Endothelial cell of umbilical vein (primary cell): ENCODE measurements around the gene SLC22A3. TPM values are rescaled to one million over a fixed set of nuclear protein-coding genes. Genes with fewer than 3 reads are reported as not detected.

Source experiments
- BruUV-seq: library from RNA; stranded (reverse); fragments of 400-500 nt; replicated peaks from 2 replicates; lab custom pipeline; 2021; lab: Mats Ljungman, UMichigan
- CTCF ChIA-PET: fragments of 300-600, 350-600 bp; sonication (Branson Sonifier 250); formaldehyde crosslinking; loops from one replicate; lab custom pipeline; 2021; ENCODE audit warnings: antibody characterized with exemption, inconsistent platforms; lab: Charles Lee
- POLR2A ChIA-PET: fragments of 300-600, 350-600 bp; sonication (Branson Sonifier 250); formaldehyde crosslinking; loops from one replicate; lab custom pipeline; 2021; ENCODE audit warnings: antibody characterized with exemption, inconsistent platforms; lab: Charles Lee
- DNase-seq: peaks from one replicate; pipeline ENCODE4 v3.0.0-alpha.2; 2011; ENCODE audit warnings: low read depth, low spot score
- FAIRE-seq: peaks from 2 replicates; lab custom pipeline; 2011; peaks lifted over from hg19 to GRCh38; lab: Jason Lieb, UNC
- H2AFZ ChIP-seq: 2 replicates; pipeline ENCODE4 v1.6.0; 2012; ENCODE audit warnings: low read depth, low read length, control low read depth, inconsistent platforms
- H3K27ac ChIP-seq: 2 replicates; pipeline ENCODE4 v1.5.1; 2011; ENCODE audit warnings: low read depth, mild to moderate bottlenecking, control low read depth, low read length, moderate library complexity; ENCODE audit not compliant: insufficient read depth
- H3K27me3 ChIP-seq, 2 experiments: 2 replicates each; pipeline versions ENCODE4 v1.6.0 to v1.6.1; 2011; ENCODE audit warnings: low read length in 2 of 2, mixed read lengths in 1 of 2; ENCODE audit not compliant: control insufficient read depth in 2 of 2, insufficient read depth in 2 of 2
- H3K36me3 ChIP-seq, 2 experiments: 2 replicates in 1 of 2; 3 replicates in 1 of 2; pipeline ENCODE4 v1.5.1; 2011; ENCODE audit warnings: low read length in 2 of 2, mild to moderate bottlenecking in 1 of 2, moderate library complexity in 1 of 2; ENCODE audit not compliant: control insufficient read depth in 2 of 2, insufficient read depth in 2 of 2; ENCODE audit errors: extremely low read depth in 1 of 2
- H3K4me1 ChIP-seq: 3 replicates; pipeline ENCODE4 v1.5.1; 2011; ENCODE audit warnings: mild to moderate bottlenecking, low read length; ENCODE audit not compliant: control insufficient read depth, insufficient read depth; ENCODE audit errors: extremely low read depth
- H3K4me2 ChIP-seq: 2 replicates; pipeline ENCODE4 v1.6.1; 2011; ENCODE audit warnings: low read length, control low read depth, mixed read lengths; ENCODE audit not compliant: insufficient read depth
- H3K4me3 ChIP-seq, 3 experiments: fragments of 200-600 bp in 1 of 3; sonication (generic), shearing (Covaris generic) in 1 of 3; replicated peaks in 1 of 3; 2 replicates each; pipeline ENCODE4 v1.5.1; 2011 to 2016; ENCODE audit warnings: control low read depth in 3 of 3, low read length in 3 of 3, mild to moderate bottlenecking in 2 of 3, inconsistent platforms in 1 of 3, low read depth in 1 of 3, moderate library complexity in 1 of 3; ENCODE audit not compliant: insufficient read depth in 1 of 3
- H3K79me2 ChIP-seq: 2 replicates; pipeline ENCODE4 v1.6.0; 2012; ENCODE audit warnings: low read length, inconsistent platforms; ENCODE audit not compliant: control insufficient read depth, insufficient read depth
- H3K9ac ChIP-seq: replicated peaks from 2 replicates; pipeline ENCODE3; 2011; ENCODE audit warnings: low read length, control low read depth; ENCODE audit not compliant: insufficient read depth; ENCODE audit errors: extremely low read depth
- H3K9me1 ChIP-seq: replicated peaks from 3 replicates; pipeline ENCODE4 v1.6.0; 2011; ENCODE audit warnings: mild to moderate bottlenecking, low read length; ENCODE audit not compliant: control insufficient read depth, insufficient read depth; ENCODE audit errors: extremely low read depth
- H3K9me3 ChIP-seq: replicated peaks from 2 replicates; pipeline ENCODE4 v1.5.1; 2012; ENCODE audit warnings: low read length, inconsistent platforms; ENCODE audit not compliant: control insufficient read depth, insufficient read depth
- H4K20me1 ChIP-seq: replicated peaks from 2 replicates; pipeline ENCODE3; 2011; ENCODE audit warnings: mild to moderate bottlenecking, low read length; ENCODE audit not compliant: control insufficient read depth, insufficient read depth; ENCODE audit errors: extremely low read depth
- CTCF ChIP-seq, 2 donors: IDR thresholded peaks; 1 replicate in 1 of 2; 2 replicates in 1 of 2; pipeline ENCODE4 v1.5.1; 2011; ENCODE audit warnings: low read length in 2 of 2, mild to moderate bottlenecking in 2 of 2, moderate library complexity in 2 of 2, control low read depth in 1 of 2, inconsistent platforms in 1 of 2, low read depth in 1 of 2; ENCODE audit not compliant: insufficient read depth in 1 of 2; ENCODE audit errors: extremely low read depth in 1 of 2
- EZH2 ChIP-seq: IDR thresholded peaks from 2 replicates; pipeline ENCODE4 v1.6.1; 2012; ENCODE audit warnings: borderline replicate concordance, low read depth, mild to moderate bottlenecking, moderate library complexity, low read length, inconsistent platforms; ENCODE audit not compliant: severe bottlenecking
- FOS ChIP-seq: IDR thresholded peaks from 2 replicates; pipeline ENCODE4 v1.6.1; 2011; ENCODE audit warnings: mild to moderate bottlenecking, low read length, moderate library complexity, borderline replicate concordance; ENCODE audit not compliant: insufficient read depth
- GATA2 ChIP-seq: IDR thresholded peaks from 2 replicates; pipeline ENCODE4 v1.7.0; 2011; ENCODE audit warnings: low read depth, mild to moderate bottlenecking, moderate library complexity, mixed read lengths, low read length; ENCODE audit not compliant: insufficient read length, insufficient read depth
- JUN ChIP-seq: IDR thresholded peaks from 2 replicates; pipeline ENCODE4 v1.6.1; 2011; ENCODE audit warnings: borderline replicate concordance, low read depth; ENCODE audit not compliant: insufficient read length, insufficient read depth
- MAX ChIP-seq: IDR thresholded peaks from 2 replicates; pipeline ENCODE4 v1.6.1; 2011; ENCODE audit not compliant: insufficient read depth, insufficient read length
- MYC ChIP-seq: IDR thresholded peaks from one replicate; pipeline ENCODE4 v1.6.1; 2011; ENCODE audit warnings: mild to moderate bottlenecking, low read depth, low read length
- POLR2A ChIP-seq: IDR thresholded peaks from 2 replicates; pipeline ENCODE4 v1.6.1; 2012; ENCODE audit warnings: low read depth, mild to moderate bottlenecking, control low read depth, low read length
- POLR2AphosphoS5 ChIP-seq: IDR thresholded peaks from 2 replicates; pipeline ENCODE4 v1.6.1; 2012; ENCODE audit warnings: low read depth, mild to moderate bottlenecking, control low read depth, low read length, moderate library complexity; ENCODE audit not compliant: insufficient read depth
- dilution Hi-C: fragments of 300-500 bp; cut with MboI; formaldehyde crosslinking; loops from one replicate; pipeline ENCODE4 v1.15.0; 2019; ENCODE audit warnings: low sequenced_read_pairs; ENCODE audit not compliant: extremely low pct_ligation_motif_present
- intact Hi-C: fragments of 100-400 bp; cut with micrococcal nuclease; formaldehyde crosslinking; loops from one replicate; pipeline ENCODE4 v1.10.0; 2022
- polyA plus RNA-seq, 4 experiments: library from polyadenylated mRNA; depleted of rRNA in 3 of 4; stranded (reverse) in 3 of 4; unstranded in 1 of 4; fragments of >200 nt; gene quantifications; 2 replicates each; pipeline versions ENCODE4 v1.2.1 to v1.2.3, GENCODE V29; 2011 to 2012; ENCODE audit warnings: missing spikeins in 1 of 4
- total RNA-seq: library from RNA; stranded (reverse); gene quantifications from 2 replicates; pipeline ENCODE4 v1.2.3, GENCODE V29; 2021

SLC22A3 gene
- total and polyA plus RNA-seq, 2 donors (not counting 3 experiments of a cell fraction or from before 2014, with no cell fraction given) = not detected

DNA sequence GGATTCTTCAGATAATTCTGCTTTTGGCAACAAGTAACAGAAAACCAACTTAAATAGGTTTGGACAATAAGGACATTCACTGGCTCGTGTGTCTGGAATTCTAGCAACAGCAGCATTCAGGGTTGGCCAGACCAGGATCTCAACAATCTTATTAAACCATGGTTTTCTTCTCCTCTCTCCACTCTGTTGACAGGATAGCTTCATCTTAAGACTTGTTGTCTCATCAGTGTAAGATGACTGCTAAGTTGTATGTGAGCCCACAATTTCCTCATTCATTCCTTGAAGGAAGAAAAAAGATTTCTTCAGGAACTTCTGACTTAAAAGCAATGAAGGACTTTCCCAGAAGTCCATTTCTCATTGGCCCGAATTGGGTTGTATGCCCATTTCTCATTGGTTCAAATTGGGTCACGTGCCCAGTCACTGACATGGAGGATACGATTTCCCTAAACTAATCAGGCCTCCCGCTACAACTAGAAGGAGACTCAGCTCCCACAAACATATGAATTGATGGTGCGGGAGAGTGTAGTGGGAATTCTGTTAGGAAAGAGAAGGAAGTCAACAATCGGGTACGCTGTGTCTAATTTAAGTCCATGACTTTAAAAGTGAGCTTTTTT is 83.7 kb downstream of the SLC22A3 start:
- Histone ChIP-seq H3K79me2 (no peaks in the 10 kb centered on the region), H3K9me3 (peaks cover 7% of the 10 kb centered on the region), H2AFZ (no peak overlapping the region), H3K4me3 (no peak overlapping the region), H3K36me3 (no peaks in the 10 kb centered on the region), H3K4me1 (no peaks in the 10 kb centered on the region), H3K27ac (no peak overlapping the region), H3K9me1 (no peaks in the 10 kb centered on the region), H4K20me1 (no peaks in the 10 kb centered on the region), H3K4me2 (no peak overlapping the region), H3K9ac (no peak overlapping the region), H3K27me3 (no peaks in the 10 kb centered on the region)
- POLR2A ChIA-PET = no interaction called here
- no peak for TF ChIP-seq EZH2
- no peak for TF ChIP-seq POLR2A
- no peak for TF ChIP-seq POLR2AphosphoS5
- no peak for TF ChIP-seq GATA2
- no peak for TF ChIP-seq MAX
- TF ChIP-seq JUN = no peak
- no peak for TF ChIP-seq FOS
- no peak for TF ChIP-seq MYC
- no peak for TF ChIP-seq CTCF (IDR thresholded peaks at IDR 0.05; ENCODE audit: extremely low read depth in 1 of 2, insufficient read depth in 1 of 2, low read depth in 1 of 2, low read length in 2 of 2)
- no peak for FAIRE-seq
- dilution Hi-C loops = no loop called here
- CTCF ChIA-PET = interaction anchor here (1.0 kb wide), 1 partner anchor 21 kb away, joined by 3 read pairs; no protein-coding TSS in a partner anchor
- no TSS peak for BruUV-seq
- DNase-seq = no peak
- intact Hi-C loops = no loop called here
